Activated CD8-positive, alpha-beta memory T cell treated with anti-CD3 and anti-CD28 coated beads, Interleukin-2, amount 50 U/mL, for 4 hours (primary cell): ENCODE data around the gene DRD4.

ENCODE experiments used
- DNase-seq: peaks from one replicate; pipeline ENCODE4 v3.0.0-alpha.2; 2020

Gene DRD4

DNA sequence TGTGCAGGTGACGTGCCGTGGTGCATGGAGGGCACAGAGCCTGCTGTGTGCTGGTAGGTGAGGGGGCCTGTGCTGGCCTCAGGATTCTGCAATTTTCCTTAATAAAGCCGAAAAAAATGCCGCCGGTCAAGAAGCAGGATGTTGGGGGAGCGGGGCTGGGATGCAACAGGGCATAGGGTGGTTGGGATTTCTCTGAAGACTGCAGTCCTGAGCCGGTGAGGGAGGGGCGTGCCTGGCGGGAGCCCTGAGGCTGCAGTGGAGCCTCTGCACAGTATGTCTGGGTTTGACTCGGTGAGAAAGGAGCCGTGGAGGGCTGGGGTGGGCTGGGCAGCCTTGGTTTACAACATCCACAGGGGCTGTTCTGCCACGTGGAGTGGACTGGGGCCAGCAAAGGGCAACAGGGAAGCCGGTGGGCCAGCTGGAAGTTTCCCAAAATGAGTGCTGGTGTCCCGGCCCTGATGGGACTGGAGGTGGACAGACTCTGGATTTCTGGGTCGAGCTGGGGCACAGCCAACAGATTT lies 13.7 kb upstream of the DRD4 start:
- no peak for DNase-seq

DNA sequence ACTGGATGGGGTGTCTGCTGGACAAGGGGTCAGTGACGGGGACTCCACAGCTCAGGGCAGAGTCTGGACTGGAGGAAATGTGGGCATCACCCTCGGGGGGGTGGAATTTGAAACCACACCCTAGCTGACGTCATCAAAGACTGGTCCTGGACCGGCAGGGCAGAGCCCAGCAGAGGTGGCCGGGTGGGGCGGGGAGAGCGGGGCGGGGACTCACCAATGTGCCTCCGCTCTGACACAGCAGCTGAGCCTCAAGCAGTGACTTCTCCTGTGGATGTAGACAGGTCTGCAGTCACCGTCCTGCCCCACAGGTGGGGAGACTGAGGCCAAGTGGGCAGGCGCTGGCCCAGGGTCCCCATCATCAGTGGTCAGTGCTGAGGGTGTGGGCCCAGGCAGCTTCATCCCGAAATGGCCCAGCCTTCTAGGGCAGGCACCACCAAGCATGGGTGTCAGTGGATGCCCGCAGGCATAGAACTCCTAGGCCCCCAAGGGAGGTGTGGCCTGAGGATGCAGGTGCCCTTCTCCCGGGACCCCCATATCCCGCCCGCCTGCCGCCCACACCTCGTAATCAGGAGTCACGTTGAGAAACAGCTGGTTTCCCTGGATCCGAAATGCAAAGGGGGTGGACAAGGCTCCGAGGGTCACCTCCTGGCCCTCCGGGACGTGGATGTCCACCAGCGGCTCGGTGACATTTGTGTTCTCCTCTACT lies 12.9 kb upstream of the DRD4 start:
- no peak for DNase-seq

DNA sequence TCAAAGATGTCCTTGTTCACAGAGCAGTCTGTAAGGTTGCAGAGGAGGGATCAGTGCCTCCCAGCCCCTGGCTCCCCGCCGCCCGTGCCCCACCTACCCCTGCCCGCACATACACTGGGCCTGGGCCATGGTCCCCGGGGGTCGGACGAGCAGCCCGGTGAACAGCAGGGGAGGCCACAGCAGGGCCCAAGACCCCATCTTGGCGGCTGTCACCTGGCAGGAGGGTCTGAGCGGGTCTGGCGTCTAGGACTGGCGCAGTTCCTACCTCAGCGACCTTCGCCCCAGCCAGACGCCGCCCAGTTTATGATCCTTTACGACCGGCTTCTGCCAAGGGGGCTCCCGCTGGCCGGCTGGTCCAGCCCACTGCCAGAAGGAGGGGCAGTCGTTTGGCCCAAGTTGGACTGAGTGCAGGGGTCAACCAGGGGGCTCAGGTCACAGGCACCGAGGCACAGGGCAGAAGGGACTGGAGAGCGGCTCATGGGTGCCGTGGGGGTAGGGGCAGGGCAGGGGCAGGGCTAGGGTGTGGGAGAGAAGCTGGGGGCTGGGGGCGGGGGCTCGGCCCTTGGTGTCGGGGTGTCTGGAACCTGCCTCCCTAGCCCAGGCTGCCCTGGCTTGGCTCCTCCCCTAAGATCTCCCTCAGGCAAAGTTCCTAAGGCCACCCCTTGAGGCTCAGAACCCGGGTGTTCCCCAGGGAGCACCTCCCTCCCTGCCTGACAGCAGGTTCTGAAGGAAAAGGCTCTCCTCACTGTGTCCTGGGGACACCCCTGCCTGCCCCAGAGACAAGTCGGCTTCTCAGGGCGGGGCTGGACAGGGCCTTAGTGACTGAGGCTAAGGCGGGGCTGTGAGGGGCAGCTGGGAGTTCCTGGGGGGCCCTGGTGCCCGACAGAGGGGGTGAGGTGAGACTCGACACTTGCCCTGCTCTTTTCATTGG lies 12.1 kb upstream of the DRD4 start, which contains the start of gene CDHR5:
Gene CDHR5 (minus strand): TSS at position 251 of the 931 bp plus-strand sequence. CDS start 53 bp downstream, at position 198.
- DNase-seq, result no peak

- no peak for DNase-seq
These were observed 11.3 kb upstream of the DRD4 start for GRCh38 chr11:625636-626268.

GRCh38 chr11:626475-627307 lies 10.4 kb upstream of the DRD4 start, which contains the start of gene SCT:
Gene SCT (minus strand): TSS chr11:627181. CDS start chr11:627143, 38 bp downstream.
- no peak for DNase-seq

GRCh38 chr11:627308-627576 lies 9.8 kb upstream of the DRD4 start:
- no peak for DNase-seq

DNA sequence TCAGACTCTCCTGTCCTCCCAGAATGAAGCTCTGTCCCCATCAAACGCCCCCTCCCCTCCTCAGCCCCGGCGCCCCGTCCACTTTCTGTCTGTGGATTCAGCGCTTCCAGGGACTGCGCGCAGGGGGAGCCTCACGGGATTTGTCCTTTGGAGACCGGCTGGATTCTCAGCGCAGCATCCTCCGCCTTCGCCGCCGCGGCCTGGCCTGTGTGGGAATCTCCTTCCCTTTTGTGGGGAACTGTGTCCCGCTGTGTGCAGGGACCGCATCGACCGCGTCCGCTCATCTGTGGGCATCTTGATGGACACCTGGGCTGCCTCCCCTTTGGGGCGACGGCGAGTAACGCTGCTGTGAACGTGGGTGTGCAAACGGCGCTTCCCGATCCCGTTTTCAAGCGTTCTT lies 9.0 kb upstream of the DRD4 start:
- no peak for DNase-seq

DNA sequence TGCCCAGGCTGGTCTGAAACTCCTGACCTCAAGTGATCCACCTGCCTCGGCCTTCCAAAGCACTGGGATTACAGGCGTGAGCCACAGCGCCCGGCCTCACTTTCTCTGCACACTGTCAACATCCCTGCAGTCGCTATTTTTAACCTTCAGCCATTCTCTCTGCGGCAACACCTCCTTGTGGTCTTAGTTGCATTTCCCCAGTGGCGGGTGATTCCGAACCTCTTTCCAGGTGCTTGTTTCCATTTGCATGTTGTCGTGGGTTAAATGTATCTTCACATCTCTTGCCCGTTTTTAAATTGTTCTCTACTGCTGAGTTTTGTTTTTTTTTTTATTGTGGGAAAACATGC lies 7.9 kb upstream of the DRD4 start:
- no peak for DNase-seq

- no peak for DNase-seq
These were observed 6.2 kb upstream of the DRD4 start for GRCh38 chr11:630871-631270.

GRCh38 chr11:635945-636510 lies 1.0 kb upstream of the DRD4 start:
- DNase-seq, result no peak

- DNase-seq, result no peak
These were observed 194 bp downstream of the DRD4 start for GRCh38 chr11:637333-637592.

- no peak for DNase-seq
These were observed 788 bp downstream of the DRD4 start for GRCh38 chr11:637593-638521.

- no peak for DNase-seq
These were observed 1.7 kb downstream of the DRD4 start for GRCh38 chr11:638631-639331.

DNA sequence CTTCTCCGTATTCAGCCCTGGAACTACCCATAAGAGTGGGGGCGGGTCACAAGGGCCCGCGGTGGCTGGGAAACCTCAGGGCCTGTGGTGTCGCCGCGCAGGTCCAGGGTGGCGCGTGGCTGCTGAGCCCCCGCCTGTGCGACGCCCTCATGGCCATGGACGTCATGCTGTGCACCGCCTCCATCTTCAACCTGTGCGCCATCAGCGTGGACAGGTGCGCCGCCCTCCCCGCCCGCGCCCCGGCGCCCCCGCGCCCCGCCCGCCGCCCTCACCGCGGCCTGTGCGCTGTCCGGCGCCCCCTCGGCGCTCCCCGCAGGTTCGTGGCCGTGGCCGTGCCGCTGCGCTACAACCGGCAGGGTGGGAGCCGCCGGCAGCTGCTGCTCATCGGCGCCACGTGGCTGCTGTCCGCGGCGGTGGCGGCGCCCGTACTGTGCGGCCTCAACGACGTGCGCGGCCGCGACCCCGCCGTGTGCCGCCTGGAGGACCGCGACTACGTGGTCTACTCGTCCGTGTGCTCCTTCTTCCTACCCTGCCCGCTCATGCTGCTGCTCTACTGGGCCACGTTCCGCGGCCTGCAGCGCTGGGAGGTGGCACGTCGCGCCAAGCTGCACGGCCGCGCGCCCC lies 2.4 kb downstream of the DRD4 start:
- DNase-seq, result no peak

DNA sequence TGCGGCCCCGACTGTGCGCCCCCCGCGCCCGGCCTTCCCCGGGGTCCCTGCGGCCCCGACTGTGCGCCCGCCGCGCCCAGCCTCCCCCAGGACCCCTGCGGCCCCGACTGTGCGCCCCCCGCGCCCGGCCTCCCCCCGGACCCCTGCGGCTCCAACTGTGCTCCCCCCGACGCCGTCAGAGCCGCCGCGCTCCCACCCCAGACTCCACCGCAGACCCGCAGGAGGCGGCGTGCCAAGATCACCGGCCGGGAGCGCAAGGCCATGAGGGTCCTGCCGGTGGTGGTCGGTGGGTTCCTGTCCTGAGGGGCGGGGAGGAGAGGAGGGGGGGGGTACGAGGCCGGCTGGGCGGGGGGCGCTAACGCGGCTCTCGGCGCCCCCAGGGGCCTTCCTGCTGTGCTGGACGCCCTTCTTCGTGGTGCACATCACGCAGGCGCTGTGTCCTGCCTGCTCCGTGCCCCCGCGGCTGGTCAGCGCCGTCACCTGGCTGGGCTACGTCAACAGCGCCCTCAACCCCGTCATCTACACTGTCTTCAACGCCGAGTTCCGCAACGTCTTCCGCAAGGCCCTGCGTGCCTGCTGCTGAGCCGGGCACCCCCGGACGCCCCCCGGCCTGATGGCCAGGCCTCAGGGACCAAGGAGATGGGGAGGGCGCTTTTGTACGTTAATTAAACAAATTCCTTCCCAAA lies 3.1 kb downstream of the DRD4 start:
- DNase-seq, result no peak

DNA sequence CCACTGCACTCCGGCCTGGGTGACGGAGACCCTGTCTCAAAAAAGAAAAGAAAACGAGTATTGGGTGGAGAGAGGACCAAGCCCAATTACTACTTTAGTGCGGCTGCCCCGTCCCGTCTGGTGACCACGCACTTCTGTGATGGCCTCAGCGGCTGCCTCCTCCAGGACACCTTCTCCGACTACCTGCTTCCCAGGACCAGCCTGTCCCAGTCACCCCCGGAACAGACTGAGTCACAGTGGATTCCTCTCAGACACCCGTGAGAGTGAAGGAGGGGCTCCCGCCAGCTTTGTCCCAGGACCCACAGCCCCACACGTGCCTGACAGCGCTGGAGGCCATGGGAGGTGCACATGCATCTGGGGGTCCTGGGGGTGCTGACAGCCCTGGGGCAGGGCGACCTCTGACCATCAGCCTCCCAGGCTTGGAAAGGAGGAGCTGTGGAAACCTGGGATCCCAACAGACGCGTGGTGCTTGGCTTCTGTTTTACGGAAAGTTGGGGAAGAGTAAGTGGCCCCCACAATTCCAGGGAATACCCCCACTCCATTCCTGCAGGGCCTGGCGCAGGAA lies 4.8 kb downstream of the DRD4 start:
- DNase-seq, result no peak

- no peak for DNase-seq
These were observed 6.3 kb downstream of the DRD4 start for GRCh38 chr11:643366-643765.

DNA sequence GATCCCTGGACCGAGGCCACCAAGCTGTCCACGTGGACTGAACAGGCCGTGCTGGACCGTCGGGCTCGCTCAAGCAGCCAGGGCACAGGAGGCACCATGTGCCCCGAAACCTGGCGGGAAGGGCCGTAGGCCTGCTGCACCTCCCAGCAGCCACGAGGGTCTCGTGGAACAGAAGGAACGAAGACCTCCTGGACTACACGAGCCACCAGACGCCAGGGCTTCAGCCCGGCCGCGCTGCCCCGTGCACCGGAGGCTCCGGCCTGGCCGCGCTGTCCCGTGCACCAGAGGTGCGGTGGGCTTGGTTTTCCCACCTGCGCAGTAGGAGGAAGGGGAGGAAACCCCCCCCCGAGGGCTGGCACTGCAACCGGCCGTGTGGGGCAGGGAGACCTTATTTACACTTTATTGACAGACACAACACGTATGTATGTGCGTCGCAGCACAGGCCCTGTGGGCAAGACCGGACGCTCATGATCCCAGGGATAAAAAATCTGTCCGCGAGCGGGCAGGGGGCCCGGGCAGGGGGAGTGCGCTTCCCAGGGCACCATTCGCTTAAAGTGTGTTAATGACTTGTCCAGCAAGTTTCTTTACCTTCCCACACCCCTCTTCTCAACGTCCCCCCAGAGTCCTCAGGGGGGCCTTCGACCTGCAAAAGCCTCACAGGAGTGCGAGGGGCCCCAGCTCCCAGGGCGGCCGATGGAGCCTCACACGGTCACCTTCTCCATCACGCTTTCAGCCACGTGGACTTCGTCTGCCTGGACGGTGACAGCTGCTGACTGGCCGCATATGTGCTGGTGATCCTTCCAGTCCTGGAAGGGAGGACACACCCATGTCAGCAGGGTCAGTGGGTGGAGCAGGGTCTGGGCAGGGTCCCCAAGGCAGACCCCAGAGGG lies 7.0 kb downstream of the DRD4 start:
- no peak for DNase-seq
